HG03060 (cell line): ENCODE results near the gene CCSER1.

Experiments used
- ATAC-seq: cut with Tn5 transposase; IDR thresholded peaks from one replicate; pipeline ENCODE4 v1.9.1; 2021; ENCODE audit warnings: low read depth, moderate number of reproducible peaks; ENCODE audit not compliant: unreplicated experiment

CCSER1 gene

DNA sequence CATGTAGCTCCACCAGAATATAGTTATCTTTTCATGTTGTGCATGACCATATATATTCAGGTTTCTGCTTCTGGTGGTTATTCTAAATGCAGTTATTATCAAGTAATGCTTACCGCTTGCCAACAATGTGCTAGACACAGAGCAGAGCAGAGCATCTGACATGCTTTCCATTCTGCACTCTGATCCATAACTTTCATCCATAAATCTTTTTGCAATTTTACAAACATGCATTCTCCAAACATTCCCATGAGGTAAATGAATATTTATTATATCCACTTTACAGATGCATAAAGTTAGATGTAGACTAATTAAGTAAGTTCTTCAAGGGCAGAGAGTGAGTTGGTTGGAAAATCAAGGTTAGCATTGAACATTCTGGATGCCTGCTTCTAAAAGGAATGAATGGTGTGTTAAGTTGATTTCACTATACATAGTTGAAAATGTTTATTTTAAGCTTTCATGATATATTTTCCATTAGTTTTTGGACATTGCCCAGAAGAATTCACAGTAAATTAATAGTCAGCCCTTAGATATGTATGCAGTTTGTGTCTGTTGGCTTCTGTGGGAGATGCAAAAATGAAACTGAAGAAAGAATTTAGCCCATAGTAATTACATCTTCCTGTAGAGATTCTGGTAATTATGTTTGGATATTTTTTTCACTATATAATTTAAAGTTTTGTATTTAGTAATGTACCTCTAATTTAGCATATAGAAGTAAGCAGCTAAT lies 867.8 kb downstream of the CCSER1 start:
- ATAC-seq = no peak

GRCh38 chr4:90995996-90996395 lies 868.8 kb downstream of the CCSER1 start:
- no peak for ATAC-seq

DNA sequence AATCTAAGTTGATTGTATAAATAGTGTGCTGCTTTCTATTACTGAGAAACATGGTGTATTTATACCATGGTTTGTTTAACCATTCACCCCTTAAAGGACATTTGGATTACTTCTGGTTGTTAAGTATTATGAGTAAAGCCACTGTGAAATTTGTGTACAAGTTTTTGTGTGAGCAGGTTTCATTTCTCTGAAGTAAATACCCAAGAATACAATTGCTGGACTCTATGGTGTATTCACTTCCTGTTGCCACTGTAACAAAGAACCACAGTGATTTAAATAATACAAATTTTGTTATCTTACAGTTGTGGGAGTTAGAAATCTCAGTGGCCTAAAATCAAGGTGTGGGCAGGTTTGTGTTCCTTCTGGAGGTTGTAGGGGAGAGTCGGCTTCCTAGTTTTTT lies 869.6 kb downstream of the CCSER1 start:
- no peak for ATAC-seq

- ATAC-seq = no peak
These were observed 888.7 kb downstream of the CCSER1 start for GRCh38 chr4:91015861-91016260.

GRCh38 chr4:91019513-91019912 lies 892.3 kb downstream of the CCSER1 start:
- ATAC-seq = no peak

- no peak for ATAC-seq
These were observed 898.3 kb downstream of the CCSER1 start for GRCh38 chr4:91025241-91026148.

DNA sequence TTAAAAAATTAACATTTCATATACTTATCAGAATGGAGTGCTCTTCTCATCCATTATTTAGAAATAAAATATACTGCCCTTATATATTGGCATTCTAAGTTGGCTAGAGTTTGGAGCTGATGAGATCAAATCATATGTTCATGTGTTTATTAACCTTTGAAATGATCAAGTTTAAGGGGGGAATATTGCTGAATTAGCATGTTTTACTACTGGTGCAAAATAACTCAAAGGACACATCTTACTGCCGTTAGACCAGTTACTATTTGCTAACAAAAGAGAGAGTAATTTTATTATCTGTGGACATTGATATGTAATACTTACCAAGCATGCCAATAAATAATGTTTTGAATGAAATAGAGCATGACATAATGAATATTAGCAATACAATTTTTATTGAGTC lies 901.0 kb downstream of the CCSER1 start:
- ATAC-seq = no peak

DNA sequence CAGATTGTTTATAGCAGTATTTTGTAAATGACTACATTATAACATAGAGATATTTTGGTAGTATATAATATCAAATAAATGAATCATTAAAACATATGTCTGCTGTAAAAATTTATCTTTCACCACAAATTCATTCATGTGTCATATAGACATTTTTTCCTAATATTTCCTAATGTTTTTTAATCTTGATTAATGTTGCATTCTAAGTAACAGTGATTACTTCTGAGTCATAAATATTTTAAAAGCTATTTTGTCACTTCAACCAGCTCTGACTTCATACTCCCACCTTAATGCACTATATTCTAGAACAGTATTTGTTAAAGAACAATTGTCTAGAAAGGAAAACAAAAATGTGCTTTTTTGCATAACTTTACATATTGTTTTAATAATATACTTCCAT lies 904.6 kb downstream of the CCSER1 start:
- no peak for ATAC-seq

DNA sequence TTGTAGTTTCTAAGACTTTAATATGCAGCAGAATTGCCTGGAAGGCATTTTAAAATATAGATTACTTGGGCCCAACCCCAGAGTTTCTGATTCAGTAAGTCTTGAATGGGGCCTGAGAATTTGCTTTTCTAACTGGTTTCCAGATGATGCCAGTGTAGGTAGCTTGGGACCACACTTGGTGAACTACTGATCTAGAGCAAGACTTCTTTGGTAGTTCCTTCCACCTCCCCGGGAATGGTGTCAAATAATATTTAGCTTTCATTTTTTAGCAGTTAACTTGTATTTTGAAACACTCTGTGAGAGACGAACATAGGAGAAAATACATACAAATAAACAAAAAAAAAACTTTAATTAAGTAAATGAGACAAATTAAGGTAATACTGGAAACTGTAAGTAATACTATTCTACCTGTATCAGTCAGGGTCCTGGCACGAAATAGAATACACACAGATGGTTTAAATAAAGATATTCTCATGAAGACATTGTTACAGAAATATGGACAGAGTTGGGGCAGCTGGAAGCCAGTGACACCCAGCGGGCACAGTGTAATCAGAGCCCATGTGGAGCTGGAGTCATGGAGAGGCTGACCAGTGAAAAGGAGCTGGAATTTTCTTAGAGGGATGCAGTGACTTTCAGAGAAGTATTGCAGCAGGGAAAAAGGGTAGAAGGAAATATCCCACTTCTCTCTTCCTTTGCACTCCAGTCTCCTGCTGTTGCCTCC lies 905.7 kb downstream of the CCSER1 start:
- no peak for ATAC-seq

DNA sequence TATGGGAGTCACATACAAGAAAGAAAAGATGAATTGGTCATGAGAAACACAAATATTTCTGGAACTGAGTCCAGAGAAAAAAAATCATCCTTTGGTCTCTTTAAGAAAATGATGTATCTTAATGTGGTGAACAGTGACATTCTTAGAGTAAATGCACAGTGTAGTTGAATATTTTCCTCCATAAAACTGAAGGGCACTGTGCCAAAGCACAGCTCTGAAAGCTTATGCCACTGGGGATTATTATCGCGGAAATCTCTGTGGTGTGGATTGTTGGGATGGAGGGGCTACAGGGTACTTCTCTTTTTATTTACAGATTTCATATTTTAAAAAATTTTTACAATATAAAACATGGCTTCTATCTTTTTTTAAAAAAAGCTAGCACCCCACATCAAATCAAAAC lies 908.1 kb downstream of the CCSER1 start:
- ATAC-seq = no peak

DNA sequence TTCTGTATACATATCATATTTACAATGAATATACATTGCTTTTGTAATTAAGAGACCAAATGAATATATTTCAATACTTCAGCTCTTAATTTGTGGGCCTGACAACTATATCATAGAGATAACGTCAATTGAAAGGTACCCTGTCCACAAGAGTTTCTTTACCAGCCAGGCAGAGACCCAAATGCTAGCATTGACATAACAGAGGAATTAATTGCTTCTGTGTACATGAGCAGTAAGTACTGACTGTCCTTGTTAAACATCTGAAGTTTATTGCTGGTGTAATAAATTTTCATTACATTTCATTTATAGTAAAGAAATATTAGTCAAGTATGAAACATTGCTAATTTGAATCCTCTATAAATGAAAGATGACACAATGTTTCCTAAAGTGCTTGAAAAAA lies 910.8 kb downstream of the CCSER1 start:
- ATAC-seq = no peak

DNA sequence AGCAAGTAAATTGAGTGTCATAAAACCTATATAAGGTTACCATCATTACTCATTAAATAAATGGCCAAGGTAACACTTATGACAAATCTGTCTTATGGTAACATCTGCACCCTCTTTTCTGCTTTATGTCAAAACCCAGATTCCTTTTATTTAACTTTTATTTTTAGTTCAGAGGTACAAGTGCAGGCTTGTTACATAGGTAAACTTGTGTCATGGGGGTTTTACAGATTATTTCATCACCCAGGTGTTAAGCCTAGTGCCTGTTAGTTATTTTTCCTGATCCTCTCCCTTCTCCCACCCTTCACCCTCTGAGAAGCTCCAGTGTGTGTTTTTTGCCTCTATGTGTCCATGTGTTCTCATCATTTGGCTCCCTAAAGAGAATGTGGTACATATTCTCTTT lies 930.7 kb downstream of the CCSER1 start:
- no peak for ATAC-seq

DNA sequence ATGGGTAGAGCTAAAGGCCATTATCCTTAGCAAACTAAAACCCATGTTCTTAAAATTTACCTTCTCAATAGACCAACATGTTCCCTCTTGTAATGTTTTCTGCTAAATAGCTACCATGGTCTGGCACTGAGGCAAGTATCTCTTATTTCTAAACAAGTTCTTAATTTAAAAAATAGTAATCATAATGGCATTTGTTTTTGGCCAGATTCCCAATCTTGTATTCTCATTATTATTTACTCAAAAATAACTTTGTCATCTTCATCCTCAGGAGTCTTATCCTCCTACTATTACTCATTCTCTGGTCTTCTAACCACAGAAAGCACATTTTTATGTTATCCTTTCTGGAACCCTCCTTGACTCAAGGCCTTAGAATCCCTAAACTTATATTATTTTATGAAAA lies 931.2 kb downstream of the CCSER1 start:
- no peak for ATAC-seq

DNA sequence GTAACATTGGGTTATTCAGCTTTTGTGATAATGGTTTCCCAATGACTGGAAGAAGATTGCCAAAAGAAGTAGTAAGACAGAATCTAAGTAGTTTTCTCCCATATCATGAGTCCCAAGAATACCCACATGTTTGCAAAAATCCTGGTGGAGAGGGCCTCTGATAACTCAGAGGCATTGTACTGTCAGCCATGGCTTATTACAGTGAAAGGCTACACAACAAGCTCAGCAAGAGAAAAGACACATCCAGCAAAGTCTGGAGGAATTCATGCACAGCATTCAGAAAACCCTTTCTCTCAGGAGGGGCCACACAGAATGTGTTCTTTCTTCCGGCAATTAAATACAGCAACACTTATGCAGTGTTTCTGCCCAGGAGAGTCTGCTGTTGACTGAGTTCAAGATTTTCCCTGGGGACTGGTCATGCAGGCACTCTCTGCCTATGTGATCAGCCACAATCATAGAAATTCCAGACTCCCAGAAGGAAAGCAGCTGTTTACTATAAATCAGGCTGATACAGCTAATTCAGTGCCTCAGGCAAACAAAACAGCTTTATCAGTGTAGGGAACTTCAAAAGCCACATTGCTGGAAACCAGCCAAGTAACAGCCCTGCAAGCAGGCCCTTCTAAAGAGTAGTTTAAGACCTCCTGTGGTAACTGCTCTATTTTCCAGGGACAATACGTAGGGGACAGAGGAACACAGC lies 937.1 kb downstream of the CCSER1 start:
- no peak for ATAC-seq

DNA sequence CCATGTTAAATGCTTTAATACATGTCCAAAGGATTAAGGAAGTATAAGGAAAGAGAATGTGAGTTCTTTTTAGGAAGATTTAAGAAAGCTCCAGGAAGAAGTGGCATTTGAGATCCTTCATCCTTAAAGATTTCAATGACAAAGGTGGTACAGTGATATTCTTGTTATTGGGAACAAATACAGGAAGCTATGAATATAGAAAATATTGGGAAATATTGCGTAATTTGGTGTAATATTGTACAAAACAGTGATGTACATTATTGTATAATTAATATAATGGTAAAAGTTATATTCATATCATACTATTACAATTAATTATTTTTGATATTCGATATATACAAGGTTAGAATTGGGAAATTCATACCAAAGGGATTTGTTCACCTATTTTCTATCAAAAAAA lies 937.9 kb downstream of the CCSER1 start:
- ATAC-seq = no peak

DNA sequence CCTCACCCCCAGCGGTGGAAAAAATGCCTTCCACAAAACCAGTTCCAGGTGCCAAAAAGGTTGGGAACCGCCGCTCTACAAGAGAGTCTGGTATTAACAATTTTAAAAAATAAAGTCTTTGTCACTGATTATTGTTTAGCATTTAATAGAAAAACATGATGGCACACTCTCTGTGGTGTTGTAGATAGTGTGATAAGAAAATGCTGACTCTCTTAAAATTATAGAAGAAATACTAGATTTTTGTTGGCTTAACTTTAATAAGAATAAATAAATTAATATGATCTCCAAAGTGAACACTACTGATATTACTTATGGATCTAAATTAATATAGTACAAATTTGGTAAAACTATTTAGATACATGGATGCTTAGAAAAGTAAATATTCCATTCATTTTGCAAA lies 943.5 kb downstream of the CCSER1 start:
- ATAC-seq = no peak

DNA sequence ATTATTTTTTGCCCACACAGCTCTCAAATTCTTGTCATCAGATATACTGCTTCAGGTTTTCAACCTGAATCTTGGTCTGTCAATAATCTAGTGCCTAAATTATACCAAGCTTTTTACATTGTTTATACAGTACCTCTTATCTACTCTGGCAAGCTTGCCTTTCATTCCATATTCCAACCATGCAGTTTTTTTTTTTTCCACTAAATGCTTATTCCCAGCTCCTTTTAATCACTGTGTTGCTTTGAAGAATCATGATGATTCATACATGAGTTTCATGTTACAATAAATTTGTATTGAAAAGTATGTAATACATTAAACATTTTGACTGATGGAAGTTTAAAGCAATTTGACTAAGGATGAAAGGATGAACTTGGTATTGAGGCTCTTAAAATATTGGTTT lies 949.0 kb downstream of the CCSER1 start:
- ATAC-seq = no peak

DNA sequence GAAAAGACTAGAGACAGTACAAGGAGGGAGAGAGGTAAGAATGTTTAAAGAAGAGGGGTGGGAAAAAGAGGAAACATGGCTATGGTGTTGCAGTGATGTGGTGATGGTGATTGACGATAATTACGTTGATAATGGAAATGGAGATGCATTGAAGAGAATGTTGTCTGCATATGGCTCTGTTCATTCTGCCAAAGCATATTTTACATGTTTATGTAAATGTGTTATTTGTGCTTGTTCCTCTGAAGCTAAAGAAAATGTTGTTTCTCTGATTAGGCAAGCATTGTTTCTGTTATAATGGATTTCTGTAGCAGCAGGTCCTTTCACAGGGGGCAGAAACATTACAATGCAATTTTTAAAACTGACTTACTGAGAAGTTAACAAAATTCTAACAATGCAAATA lies 958.8 kb downstream of the CCSER1 start:
- ATAC-seq = no peak

GRCh38 chr4:91087743-91088142 lies 960.5 kb downstream of the CCSER1 start:
- ATAC-seq = no peak

GRCh38 chr4:91089178-91089577 lies 962.0 kb downstream of the CCSER1 start:
- ATAC-seq = no peak
